Activated T-cell treated with anti-CD3 and anti-CD28 coated beads for 1 hour (primary cell): ENCODE measurements around the gene MAP3K14.
"Not testable (repeated sequence)": the region's sequence is repeated elsewhere in the genome, so short reads cannot be mapped to it uniquely, and the experiment has no call there.

Experiments
- DNase-seq: peaks from one replicate; pipeline ENCODE4 v3.0.0-alpha.2; 2020; ENCODE audit warnings: low read depth

Gene MAP3K14

DNA sequence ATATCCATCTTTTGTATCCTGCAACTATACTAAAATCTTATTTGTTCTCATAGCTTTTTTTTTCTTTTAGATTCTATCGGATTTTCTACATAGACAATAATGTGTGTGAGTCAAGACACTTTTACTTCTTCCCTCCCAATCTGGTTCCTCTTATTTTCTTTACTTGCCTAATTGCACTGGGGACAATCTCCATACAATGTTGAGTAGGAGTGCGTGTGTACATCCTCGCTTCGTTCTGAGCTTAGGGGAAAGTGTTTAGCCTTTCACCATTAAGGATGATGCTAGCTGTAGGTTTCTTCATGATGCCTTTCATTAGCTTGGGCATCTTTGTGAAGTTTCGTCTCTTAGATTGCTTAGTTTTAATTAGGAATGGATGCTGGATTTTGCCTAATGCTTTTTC is 57.8 kb downstream of the MAP3K14 start:
- DNase-seq: no peak

GRCh38 chr17:45257115-45257514 is 59.7 kb downstream of the MAP3K14 start:
- DNase-seq: no peak

DNA sequence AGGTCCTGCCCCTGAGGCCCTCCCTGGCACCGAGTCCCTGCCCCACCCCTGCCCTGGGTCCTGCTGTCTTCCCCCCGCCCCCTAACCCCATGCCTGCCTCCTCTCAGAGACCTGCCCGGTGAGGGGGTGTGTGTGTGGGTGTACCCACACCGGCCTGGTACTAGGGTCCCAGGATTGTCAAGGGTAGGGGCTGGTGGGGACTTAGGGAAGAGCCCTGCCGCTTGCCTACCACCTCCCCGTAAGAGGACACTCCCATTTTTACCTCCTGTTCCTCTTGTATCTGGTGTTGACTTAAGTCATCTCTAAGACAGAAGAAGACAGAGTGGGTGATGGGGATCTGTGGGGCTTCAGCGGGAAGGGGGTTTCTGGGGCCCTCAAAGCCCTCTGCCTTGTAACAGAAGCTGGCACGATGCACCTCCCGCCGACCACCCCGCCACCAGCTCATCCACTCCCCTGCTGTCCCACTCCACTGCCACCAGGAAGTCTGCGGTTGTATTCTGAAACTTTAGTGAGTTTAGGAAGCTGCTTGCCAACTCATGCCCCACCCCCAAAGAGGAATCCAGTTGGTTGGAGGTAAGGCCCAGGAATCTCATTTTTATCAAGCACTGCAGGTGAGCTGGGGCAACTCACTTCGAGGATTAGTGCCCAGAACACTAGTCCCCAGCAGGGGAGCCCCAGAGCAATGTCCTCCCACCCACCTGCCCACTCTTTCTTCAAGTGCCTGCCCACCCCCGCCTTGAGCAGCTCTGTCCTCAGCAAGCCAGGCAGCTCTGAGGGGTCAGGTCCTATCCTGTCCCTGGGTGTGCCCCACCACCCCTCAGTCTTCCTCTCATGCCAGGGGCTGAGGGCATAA is 60.5 kb downstream of the MAP3K14 start:
- DNase-seq: no peak

DNA sequence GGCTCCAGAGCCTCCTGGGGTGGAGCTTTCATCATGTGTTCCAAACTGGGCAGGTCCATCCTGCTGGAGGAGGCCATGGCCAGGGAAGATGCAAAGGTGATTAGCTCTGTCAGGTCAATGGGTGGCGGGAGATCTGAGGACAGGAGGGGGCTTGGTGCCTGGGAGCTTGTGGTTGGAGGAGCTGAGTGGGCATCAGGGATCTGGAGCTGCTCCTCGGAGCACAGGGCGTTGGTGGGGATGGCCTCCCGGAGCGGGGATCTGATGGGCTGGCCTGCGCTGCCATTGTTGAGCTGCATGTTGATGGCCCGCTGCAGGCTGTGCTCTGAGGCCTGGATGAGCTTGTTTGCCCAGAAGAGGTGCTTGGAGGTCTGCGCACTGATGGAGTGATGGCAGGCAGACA is 61.5 kb downstream of the MAP3K14 start:
- DNase-seq: no peak

DNA sequence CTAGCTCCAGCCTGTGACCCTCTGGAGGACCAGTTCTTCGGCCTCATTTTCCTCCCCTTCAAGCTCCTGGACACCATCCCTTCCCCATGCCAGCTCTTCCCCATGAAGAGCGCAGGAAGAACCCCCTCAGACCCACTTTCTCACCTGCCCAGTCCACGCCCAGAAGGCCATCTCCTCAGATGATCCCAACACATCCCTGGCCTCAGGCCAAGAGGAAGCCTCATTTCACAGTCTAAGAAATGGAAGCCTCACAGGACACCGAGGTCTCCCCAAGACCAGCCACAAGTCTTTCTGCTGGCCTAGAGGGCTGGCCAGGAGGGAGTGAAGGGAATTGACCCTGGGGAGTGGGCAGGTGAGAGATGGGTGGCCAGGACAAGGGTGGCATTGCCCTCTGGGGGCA is 62.9 kb downstream of the MAP3K14 start:
- no peak for DNase-seq

GRCh38 chr17:45253237-45253636 is 63.6 kb downstream of the MAP3K14 start:
- not testable (repeated sequence) for DNase-seq

GRCh38 chr17:45251931-45252330 is 64.9 kb downstream of the MAP3K14 start:
- no peak for DNase-seq

GRCh38 chr17:45248132-45248957 is 68.5 kb downstream of the MAP3K14 start:
- DNase-seq: peak; percentile 72

GRCh38 chr17:45247429-45248131 is 69.2 kb downstream of the MAP3K14 start:
- peak; percentile 95 for DNase-seq

- DNase-seq: no peak
Measured at GRCh38 chr17:45246861-45247428, 69.9 kb downstream of the MAP3K14 start.

DNA sequence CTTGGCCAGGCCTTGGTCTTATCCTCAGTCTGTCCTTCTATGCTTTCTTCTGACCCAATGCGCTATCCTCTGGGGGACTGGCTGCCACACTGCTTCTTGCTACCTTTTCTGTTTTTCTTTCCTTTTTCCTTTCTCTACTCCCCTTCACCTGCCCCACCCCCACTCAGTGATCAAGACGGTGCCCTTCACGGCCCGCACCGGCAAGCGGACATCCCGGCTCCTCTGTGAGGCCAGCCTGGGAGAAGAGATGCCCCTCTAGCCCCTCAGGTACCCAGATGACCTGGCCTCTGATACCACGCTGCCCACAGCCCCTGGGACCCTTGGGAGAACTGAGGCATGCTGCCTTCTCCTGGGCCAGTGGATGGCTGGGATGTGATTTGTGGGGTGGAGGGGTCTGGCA is 70.5 kb downstream of the MAP3K14 start:
- no peak for DNase-seq

GRCh38 chr17:45244725-45245656 is 71.8 kb downstream of the MAP3K14 start:
- no peak for DNase-seq

GRCh38 chr17:45243750-45244149 is 73.1 kb downstream of the MAP3K14 start:
- DNase-seq: no peak

DNA sequence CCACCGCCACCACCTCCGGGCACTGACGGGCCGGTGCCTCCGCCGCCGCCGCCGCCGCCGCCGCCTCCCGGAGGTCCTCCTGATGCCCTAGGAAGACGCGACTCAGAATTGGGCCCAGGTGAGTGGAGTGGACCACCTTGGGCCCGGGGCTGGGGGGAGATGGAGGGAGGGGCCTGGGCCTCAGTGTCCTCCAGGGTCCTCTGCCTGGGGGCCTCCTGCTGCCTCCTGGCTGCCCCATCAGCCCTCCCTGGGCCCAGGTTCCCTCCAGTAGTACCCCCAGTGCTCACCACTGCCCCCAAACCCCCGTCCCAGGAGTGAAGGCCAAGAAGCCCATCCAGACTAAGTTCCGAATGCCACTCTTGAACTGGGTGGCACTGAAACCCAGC is 74.8 kb downstream of the MAP3K14 start:
- DNase-seq: no peak

DNA sequence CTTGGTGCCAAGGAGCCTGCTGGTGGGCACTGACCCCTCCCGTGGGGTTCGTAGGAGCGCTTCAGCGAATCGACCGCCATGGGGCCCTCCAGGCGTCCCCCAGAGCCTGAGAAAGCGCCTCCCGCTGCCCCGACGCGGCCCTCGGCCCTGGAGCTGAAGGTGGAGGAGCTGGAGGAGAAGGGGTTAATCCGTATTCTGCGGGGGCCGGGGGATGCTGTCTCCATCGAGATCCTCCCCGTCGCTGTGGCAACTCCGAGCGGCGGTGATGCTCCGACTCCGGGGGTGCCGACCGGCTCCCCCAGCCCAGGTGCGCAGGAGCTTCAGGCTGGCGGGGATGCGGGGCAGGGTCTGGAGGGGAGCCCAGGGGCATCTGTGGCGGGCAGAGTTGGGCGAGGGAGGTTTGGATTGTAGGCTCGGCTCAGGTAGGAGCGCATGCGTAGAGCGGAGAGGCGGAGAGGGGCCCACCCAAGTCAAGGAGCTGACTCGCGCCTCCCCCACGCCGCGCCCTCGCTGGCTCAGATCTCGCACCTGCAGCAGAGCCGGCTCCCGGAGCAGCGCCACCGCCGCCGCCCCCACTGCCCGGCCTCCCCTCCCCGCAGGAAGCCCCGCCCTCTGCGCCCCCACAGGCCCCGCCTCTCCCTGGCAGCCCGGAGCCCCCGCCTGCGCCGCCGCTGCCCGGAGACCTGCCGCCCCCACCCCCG is 75.3 kb downstream of the MAP3K14 start:
- no peak for DNase-seq

DNA sequence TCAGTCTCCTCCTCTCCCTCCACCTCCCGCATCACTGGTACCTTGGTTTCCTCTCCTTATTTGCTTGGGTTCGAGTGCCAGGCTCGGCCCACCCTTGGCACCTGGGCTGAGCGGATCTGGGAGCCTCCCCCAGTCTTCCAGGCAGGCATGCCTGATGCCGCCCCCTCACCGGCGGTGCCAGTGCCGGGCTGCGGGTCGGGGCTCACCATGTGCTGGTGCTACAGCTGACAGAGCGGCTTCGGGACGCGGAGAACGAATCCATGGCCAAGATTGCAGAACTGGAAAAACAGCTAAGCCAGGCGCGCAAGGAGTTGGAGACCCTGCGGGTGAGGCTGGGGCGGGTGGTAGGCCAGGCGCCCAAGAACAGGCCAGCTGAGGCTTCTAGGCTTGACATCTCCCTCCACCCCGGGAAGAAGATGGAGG is 75.9 kb downstream of the MAP3K14 start:
- no peak for DNase-seq

DNA sequence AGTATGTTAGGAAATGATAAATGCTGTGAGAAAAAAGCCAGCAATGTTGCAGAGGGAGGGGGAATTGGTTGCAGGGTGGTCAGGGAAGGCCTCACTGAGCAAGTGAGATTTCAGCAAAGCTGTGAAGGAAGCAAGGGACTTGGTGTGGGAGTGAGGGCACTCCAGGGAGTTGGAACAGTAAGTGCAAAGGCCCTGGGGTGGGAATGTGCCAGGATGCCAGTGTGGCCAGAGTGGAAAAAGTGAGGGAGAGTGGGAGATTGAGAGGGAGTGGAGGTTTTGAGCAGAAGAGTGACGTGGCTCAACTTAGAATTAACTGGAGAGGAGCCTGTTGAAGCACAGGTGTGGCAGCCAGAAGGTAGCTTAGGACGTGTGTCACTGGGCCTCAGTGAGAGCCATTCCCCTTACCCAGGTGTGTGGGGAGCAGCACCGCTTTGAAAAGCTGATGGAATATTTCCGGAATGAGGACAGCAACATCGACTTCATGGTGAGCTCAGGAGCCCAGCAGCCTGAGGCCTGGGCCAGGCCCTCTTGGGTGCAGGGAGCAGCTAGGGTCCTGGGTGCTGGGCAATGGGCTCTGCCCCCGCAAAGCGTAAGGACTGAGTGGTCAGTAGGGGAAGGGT is 78.6 kb downstream of the MAP3K14 start:
- DNase-seq: no peak

GRCh38 chr17:45237686-45238085 is 79.1 kb downstream of the MAP3K14 start:
- no peak for DNase-seq

DNA sequence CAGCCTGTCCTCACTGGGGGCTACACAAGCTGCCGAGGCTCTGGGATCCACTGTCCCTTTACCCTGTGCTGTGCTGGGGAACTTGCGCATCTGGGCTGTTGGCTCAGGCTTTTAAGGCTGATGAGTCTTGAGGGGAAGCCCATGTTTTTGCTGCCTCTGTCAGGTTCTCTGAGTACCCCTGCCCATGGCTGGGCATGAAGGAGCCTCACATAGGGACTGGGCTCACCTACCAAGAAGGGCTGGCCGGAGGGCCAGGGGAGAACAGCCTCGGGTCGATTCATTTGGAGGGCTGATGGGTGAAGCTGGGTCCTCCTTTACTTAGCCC is 80.6 kb downstream of the MAP3K14 start:
- no peak for DNase-seq
